Omental fat pad (tissue), 4 donors: Measurements from ENCODE around the gene ATP6V1F. TPM values are rescaled to one million over a fixed set of nuclear protein-coding genes. Genes with fewer than 3 reads are reported as not detected.

Source experiments
- ATAC-seq: fragments of 150-250 bp; one replicate; pipeline ENCODE4 v1.9.1; 2016; ENCODE audit warnings: mild to moderate bottlenecking, moderate library complexity; ENCODE audit not compliant: low FRiP score
- DNase-seq: peaks from one replicate; pipeline ENCODE4 v3.0.0-alpha.2; 2019; ENCODE audit warnings: low spot score
- CTCF ChIP-seq, 3 donors: fragments of 450-650 bp; IDR thresholded peaks; one replicate each; pipeline ENCODE4 v1.5.1; 2016 to 2017; ENCODE audit warnings: antibody characterized with exemption in 3 of 3, mild to moderate bottlenecking in 3 of 3, moderate library complexity in 2 of 3
- total RNA-seq, 4 donors: library from RNA; depleted of rRNA; stranded (reverse); fragments of >200 nt; gene quantifications; one replicate each; pipeline ENCODE4 v1.1.0, GENCODE V29; 2016

The ATP6V1F gene
- total RNA-seq, 4 donors from 2014 or later, result 86.7 to 186 (median 133) TPM

DNA sequence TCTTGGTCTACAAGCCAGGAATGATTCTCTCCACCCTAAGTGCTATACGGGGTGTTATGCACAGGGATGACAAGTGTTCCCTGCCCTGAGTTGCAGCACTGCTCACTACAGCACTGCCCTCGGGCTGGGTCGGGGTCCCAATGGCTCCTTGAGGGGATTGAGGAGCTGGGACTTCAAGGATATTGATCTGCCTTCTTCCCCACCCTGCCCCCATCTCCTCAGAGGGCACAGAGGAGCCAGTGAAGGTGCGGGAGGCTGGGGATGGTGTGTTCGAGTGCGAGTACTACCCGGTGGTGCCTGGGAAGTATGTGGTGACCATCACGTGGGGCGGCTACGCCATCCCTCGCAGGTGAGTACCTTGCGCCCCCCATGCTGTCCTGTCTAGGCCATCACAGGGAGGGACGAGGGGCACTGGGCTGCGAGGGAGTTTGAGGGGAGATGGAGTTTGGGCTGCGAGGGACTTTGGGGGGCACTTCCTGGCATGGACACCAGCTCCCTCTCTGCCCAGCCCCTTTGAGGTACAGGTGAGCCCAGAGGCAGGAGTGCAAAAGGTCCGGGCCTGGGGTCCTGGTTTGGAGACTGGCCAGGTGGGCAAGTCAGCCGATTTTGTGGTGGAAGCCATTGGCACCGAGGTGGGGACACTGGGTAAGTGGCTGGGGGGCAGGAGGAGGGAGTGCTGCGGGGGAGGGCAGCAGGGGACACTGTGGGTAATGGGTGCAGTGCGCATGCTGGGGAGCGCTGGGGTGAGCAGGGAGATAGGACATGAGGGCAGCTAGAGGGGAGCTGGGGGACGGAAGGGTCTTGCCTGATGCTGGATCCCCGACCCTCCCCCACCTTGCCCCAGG is 22.1 kb upstream of the ATP6V1F start:
- DNase-seq (no peak), ATAC-seq (no peak)
- no peak for TF ChIP-seq CTCF (IDR thresholded peaks at IDR 0.05)

GRCh38 chr7:128841171-128841690 is 21.4 kb upstream of the ATP6V1F start:
- no peak for TF ChIP-seq CTCF (IDR thresholded peaks at IDR 0.05)
- ATAC-seq, result no peak
- no peak for DNase-seq

DNA sequence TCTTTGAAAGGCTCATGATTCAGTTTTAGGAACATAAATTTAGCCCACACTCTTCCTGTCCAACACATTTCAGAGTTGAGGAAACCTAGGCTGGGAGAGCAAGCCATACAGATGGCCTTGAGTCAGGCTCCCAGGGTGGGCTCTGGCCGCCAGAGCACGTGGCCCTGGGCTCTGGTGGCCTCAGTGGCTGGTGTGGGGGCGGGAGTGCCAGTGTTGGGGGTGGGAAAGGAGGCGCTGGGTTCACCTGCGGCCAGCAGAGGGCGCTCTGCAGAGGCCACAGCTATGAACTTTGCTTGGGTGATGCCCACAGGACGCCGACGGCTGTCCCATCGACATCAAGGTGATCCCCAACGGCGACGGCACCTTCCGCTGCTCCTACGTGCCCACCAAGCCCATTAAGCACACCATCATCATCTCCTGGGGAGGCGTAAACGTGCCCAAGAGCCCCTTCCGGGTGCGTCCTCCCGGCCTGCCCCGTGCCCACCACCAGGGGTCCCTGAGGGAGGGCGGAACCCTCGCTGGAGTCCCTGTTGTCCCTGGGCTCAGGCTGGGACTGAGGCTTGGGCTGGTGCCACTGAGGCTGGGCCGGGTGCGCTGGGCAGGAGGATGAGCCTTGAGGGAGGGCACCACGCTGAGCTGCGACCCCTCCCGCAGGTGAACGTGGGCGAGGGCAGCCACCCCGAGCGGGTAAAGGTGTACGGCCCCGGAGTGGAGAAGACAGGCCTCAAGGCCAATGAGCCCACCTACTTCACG is 20.6 kb upstream of the ATP6V1F start:
- no peak for TF ChIP-seq CTCF (IDR thresholded peaks at IDR 0.05)
- ATAC-seq (no peak), DNase-seq (no peak)

DNA sequence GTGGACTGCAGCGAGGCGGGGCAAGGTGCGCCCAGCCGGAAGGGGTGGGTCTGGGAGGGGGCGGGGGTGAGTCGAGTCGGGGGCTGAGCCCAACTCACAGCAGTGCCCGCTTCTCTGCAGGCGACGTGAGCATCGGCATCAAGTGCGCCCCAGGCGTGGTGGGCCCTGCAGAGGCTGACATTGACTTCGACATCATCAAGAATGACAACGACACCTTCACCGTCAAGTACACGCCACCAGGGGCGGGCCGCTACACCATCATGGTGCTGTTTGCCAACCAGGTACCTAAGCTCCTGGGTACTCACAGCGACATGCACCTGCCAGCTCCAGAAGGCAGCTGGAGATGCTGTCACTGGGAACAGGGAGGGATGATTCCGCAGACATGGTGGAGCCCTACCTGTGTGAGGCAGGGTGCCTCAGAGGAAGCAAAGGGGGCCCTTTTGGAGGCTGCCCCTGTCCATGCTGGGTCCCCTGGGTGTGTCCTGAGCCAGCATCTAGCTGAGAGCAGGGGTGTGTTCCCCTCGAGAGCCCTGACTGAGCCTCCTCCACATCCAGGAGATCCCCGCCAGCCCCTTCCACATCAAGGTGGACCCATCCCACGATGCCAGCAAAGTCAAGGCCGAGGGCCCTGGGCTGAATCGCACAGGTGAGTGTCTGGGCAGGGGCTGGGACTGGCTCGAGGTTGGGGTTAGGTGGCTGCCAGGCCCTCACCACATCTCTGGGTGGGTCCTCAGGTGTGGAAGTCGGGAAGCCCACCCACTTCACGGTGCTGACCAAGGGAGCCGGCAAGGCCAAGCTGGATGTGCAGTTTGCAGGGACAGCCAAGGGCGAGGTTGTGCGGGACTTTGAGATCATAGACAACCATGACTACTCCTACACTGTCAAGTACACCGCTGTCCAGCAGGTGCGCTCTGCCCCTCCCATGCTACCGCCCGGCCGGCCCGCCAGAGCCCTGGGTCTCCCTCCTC is 19.7 kb upstream of the ATP6V1F start:
- TF ChIP-seq CTCF (IDR thresholded peaks at IDR 0.05), result no peak
- DNase-seq (no peak), ATAC-seq (no peak)

GRCh38 chr7:128843938-128844621 is 18.6 kb upstream of the ATP6V1F start:
- ATAC-seq (no peak), DNase-seq (no peak)
- no peak for TF ChIP-seq CTCF (IDR thresholded peaks at IDR 0.05)

GRCh38 chr7:128844777-128845311 is 17.8 kb upstream of the ATP6V1F start:
- no peak for ATAC-seq
- no peak for DNase-seq
- TF ChIP-seq CTCF (IDR thresholded peaks at IDR 0.05), result no peak
